ENCODE results near the gene ARL3. TPM values are rescaled to one million over a fixed set of nuclear protein-coding genes. Genes with fewer than 3 reads are reported as not detected.
"Not testable (repeated sequence)": the region's sequence is repeated elsewhere in the genome, so short reads cannot be mapped to it uniquely, and the experiment has no call there.

Gene ARL3
- total RNA-seq, 4 donors from 2014 or later = 7.9 to 9.8 (median 8.4) TPM

DNA sequence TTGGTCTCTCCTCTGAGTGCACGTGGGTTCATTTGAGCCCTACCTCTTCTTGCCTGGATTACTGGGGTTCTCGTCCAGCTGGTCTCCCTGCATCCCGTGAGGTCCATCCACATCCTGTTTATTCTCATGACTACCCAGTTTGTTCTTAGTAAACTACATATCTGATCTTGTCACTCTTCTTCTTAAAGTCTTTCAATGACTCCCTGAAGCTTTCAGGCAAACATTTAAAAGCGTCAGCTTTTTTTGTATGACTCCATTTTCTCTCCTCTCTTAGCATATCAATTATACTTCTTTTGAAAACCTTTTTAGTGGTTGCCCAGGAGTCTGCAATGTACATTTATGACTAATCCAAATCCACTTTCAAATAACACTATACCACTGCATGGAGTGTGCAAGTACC lies 7.8 kb upstream of the ARL3 start:
- no peaks in the 10 kb centered on the region for H3K27me3 ChIP-seq
- DNase-seq (ENCODE audit: extremely low spot score) = no peak
- WGBS = 79% methylated on average over 4 of the region's 4 CpGs
- no peaks in the 10 kb centered on the region for H3K9me3 ChIP-seq
- TF ChIP-seq POLR2A (IDR thresholded peaks at IDR 0.05; ENCODE audit: low read depth) (no peak), EP300 (IDR thresholded peaks at IDR 0.05) (no peak), POLR2AphosphoS5 (IDR thresholded peaks at IDR 0.05) (no peak)
- TF ChIP-seq, protein P1, sequence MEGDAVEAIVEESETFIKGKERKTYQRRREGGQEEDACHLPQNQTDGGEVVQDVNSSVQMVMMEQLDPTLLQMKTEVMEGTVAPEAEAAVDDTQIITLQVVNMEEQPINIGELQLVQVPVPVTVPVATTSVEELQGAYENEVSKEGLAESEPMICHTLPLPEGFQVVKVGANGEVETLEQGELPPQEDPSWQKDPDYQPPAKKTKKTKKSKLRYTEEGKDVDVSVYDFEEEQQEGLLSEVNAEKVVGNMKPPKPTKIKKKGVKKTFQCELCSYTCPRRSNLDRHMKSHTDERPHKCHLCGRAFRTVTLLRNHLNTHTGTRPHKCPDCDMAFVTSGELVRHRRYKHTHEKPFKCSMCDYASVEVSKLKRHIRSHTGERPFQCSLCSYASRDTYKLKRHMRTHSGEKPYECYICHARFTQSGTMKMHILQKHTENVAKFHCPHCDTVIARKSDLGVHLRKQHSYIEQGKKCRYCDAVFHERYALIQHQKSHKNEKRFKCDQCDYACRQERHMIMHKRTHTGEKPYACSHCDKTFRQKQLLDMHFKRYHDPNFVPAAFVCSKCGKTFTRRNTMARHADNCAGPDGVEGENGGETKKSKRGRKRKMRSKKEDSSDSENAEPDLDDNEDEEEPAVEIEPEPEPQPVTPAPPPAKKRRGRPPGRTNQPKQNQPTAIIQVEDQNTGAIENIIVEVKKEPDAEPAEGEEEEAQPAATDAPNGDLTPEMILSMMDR (IDR thresholded peaks at IDR 0.05) = no peak
- H3K36me3 ChIP-seq = peaks cover 0 to 4% (median 2%) of the 10 kb centered on the region in 4 donors
- intact Hi-C loops (cut with DNase I) = no loop called here
- peaks cover 8 to 23% (median 14%) of the 10 kb centered on the region in 4 donors for H3K4me1 ChIP-seq
- H3K4me3 ChIP-seq = no peak overlapping the region
- no peak overlapping the region for H3K27ac ChIP-seq (replicated peaks in 1 of 4)

DNA sequence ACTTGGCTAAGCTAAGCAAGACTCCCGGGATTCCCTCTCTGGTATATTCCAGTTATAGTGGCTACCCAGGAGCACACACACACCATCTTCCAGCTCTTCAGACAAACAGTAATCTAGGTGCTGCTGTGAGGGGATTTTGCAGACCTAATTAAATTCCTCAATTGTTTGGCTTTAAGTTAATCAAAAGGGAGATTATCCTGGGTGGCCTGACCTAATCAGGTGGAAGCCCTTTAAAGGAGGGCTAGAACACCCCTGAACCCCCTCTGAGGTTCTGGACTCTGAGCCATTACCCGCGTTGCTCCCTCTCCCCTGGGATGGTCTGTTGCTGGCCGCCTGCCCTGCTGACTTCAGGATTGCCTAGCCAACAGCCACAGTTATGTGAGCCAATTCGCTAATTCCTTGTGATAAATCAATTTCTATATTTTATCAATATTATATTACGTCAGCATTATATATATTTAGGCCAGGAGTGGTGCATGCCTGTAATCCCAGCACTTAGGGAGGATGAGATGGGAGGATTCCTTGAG lies 6.6 kb upstream of the ARL3 start:
- Histone ChIP-seq H3K4me1 (peaks cover 8 to 23% (median 15%) of the 10 kb centered on the region in 4 donors), H3K27ac (replicated peaks in 1 of 4) (no peak overlapping the region), H3K9me3 (no peaks in the 10 kb centered on the region), H3K4me3 (no peak overlapping the region), H3K36me3 (no peaks in the 10 kb centered on the region), H3K27me3 (no peaks in the 10 kb centered on the region)
- intact Hi-C loops (cut with DNase I) = no loop called here
- DNase-seq (ENCODE audit: extremely low spot score) = no peak
- TF ChIP-seq POLR2A (IDR thresholded peaks at IDR 0.05; ENCODE audit: low read depth) = no peak
- no peak for TF ChIP-seq EP300 (IDR thresholded peaks at IDR 0.05)
- TF ChIP-seq, protein P1 (IDR thresholded peaks at IDR 0.05) = no peak
- TF ChIP-seq POLR2AphosphoS5 (IDR thresholded peaks at IDR 0.05) = no peak
- WGBS = 72% methylated on average over 6 of the region's 6 CpGs

GRCh38 chr10:102720337-102720736 lies 6.1 kb upstream of the ARL3 start:
- peaks cover 9 to 25% (median 19%) of the 10 kb centered on the region in 4 donors for H3K4me1 ChIP-seq
- H3K27me3 ChIP-seq = no peaks in the 10 kb centered on the region
- H3K4me3 ChIP-seq = no peak overlapping the region
- H3K27ac ChIP-seq (replicated peaks in 1 of 4) = no peak overlapping the region
- no peaks in the 10 kb centered on the region for H3K9me3 ChIP-seq
- H3K36me3 ChIP-seq = no peaks in the 10 kb centered on the region
- no peak for DNase-seq (ENCODE audit: extremely low spot score)
- TF ChIP-seq POLR2AphosphoS5 (IDR thresholded peaks at IDR 0.05) (no peak), POLR2A (IDR thresholded peaks at IDR 0.05; ENCODE audit: low read depth) (no peak), EP300 (IDR thresholded peaks at IDR 0.05) (no peak)
- TF ChIP-seq, protein P1 (IDR thresholded peaks at IDR 0.05) = no peak
- WGBS = 89% methylated on average over 3 of the region's 3 CpGs
- intact Hi-C loops (cut with DNase I) = no loop called here

DNA sequence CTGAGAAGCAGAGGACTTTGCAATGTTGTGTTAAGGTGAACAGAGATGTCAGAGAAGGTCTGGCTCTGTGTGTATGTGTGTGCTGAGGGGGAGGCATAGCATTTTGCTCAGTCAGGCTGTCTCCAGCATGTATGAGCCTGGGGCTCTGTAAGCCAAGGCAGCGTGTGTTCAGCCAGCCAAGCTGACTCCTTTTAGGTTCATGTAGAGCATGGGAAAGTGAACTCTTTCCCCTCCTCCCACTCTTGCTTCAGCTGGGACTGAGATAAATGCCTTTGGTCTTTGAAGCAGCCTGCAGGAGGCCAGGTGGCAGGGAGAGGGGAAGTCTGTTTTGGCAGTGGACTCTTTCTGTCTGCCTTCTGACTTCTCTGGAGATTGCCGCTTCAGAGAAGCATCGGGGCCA lies 4.0 kb upstream of the ARL3 start:
- no peaks in the 10 kb centered on the region for H3K9me3 ChIP-seq
- TF ChIP-seq, protein P1 (IDR thresholded peaks at IDR 0.05) = no peak
- TF ChIP-seq POLR2AphosphoS5 (IDR thresholded peaks at IDR 0.05) = peak; percentile 22 to 60
- TF ChIP-seq EP300 (IDR thresholded peaks at IDR 0.05) = no peak
- TF ChIP-seq POLR2A (IDR thresholded peaks at IDR 0.05; ENCODE audit: low read depth) = no peak
- intact Hi-C loops (cut with DNase I) = no loop called here

DNA sequence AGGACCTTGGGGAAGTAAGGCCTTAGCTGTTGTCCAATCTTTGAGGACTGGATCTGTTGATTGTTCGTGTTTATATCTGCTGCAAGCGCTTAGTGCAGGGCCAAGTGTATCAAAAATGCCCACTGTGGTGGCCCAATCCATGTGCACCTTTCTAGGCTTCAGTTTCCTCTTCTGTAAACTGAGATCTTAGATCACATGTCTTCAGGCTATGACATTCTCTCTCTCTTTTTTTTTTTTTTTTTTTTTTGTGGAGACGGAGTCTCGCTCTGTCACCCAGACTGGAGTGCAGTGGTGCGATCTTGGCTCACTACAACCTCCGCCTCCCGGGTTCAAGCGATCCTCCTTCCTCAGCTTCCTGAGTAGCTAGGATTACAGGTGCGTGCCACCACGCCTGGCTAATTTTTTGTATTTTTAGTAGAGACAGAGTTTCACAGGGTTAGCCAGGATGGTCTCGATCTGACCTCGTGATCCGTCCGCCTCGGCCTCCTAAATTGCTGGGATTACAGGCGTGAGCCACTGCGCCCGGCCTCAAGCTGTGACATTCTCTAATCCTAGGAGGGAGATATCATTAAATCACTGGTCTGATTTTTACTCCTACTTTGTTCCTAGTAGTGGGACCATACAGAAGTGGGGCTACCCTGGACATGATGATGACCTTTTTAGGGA lies 2.8 kb upstream of the ARL3 start:
- H3K4me3 ChIP-seq; DNase-seq (ENCODE audit: extremely low spot score); intact Hi-C loops (cut with DNase I); H3K27me3 ChIP-seq; H3K36me3 ChIP-seq; H3K9me3 ChIP-seq: not testable (repeated sequence)
- peak overlapping the region in 1 of 4 donors; percentile 68 for H3K27ac ChIP-seq (replicated peaks in 1 of 4)
- 95% methylated on average over 18 of the region's 18 CpGs for WGBS
- H3K4me1 ChIP-seq = peaks cover 19 to 44% (median 37%) of the 10 kb centered on the region in 4 donors

More for the DNA sequence above, 4.0 kb upstream of the ARL3 start:
- peak overlapping the region; percentile 55 to 69 (median 62) for H3K27ac ChIP-seq (replicated peaks in 1 of 4)
- no peak for DNase-seq (ENCODE audit: extremely low spot score)
- 16% methylated on average over 3 of the region's 3 CpGs for WGBS
- no peaks in the 10 kb centered on the region for H3K27me3 ChIP-seq
- no peaks in the 10 kb centered on the region for H3K36me3 ChIP-seq
- no peak overlapping the region for H3K4me3 ChIP-seq
- H3K4me1 ChIP-seq = peaks cover 19 to 34% (median 29%) of the 10 kb centered on the region in 4 donors

Measured in esophagus muscularis mucosa (tissue), 4 donors.